GM19395 (cell line): Measurements from ENCODE around the gene ANKRD42.
"Not testable (repeated sequence)": the region's sequence is repeated elsewhere in the genome, so short reads cannot be mapped to it uniquely, and the experiment has no call there.

Experiments used
- ATAC-seq: cut with Tn5 transposase; IDR thresholded peaks from one replicate; pipeline ENCODE4 v1.9.1; 2021; ENCODE audit warnings: mild to moderate bottlenecking, moderate library complexity; ENCODE audit not compliant: unreplicated experiment

ANKRD42 gene

GRCh38 chr11:83235825-83236224 lies 42.3 kb downstream of the ANKRD42 start:
- no peak for ATAC-seq

- no peak for ATAC-seq
Measured at GRCh38 chr11:83238111-83238510, 44.6 kb downstream of the ANKRD42 start.

GRCh38 chr11:83241291-83241946 lies 47.9 kb downstream of the ANKRD42 start:
- no peak for ATAC-seq

- no peak for ATAC-seq
Measured at GRCh38 chr11:83249445-83249844, 55.9 kb downstream of the ANKRD42 start.

- ATAC-seq, result peak; percentile 83
Measured at GRCh38 chr11:83249972-83250593, 56.6 kb downstream of the ANKRD42 start.

GRCh38 chr11:83252266-83252665 lies 58.8 kb downstream of the ANKRD42 start:
- no peak for ATAC-seq

- no peak for ATAC-seq
Measured at GRCh38 chr11:83252941-83253340, 59.4 kb downstream of the ANKRD42 start.

GRCh38 chr11:83255366-83255765 lies 61.9 kb downstream of the ANKRD42 start:
- ATAC-seq, result no peak

GRCh38 chr11:83256602-83257340 lies 63.3 kb downstream of the ANKRD42 start:
- ATAC-seq, result no peak

- ATAC-seq, result no peak
Measured at GRCh38 chr11:83257761-83258168, 64.3 kb downstream of the ANKRD42 start.

GRCh38 chr11:83259559-83259958 lies 66.0 kb downstream of the ANKRD42 start:
- ATAC-seq, result no peak

- no peak for ATAC-seq
Measured at GRCh38 chr11:83265331-83265730, 71.8 kb downstream of the ANKRD42 start.

GRCh38 chr11:83269080-83269479 lies 75.6 kb downstream of the ANKRD42 start:
- not testable (repeated sequence) for ATAC-seq

GRCh38 chr11:83271734-83272133 lies 78.2 kb downstream of the ANKRD42 start:
- not testable (repeated sequence) for ATAC-seq

GRCh38 chr11:83272627-83273026 lies 79.1 kb downstream of the ANKRD42 start:
- ATAC-seq, result no peak

- no peak for ATAC-seq
Measured at GRCh38 chr11:83275888-83276641, 82.6 kb downstream of the ANKRD42 start.

GRCh38 chr11:83278351-83278750 lies 84.8 kb downstream of the ANKRD42 start:
- ATAC-seq, result no peak

GRCh38 chr11:83280256-83280655 lies 86.7 kb downstream of the ANKRD42 start:
- ATAC-seq, result no peak

- no peak for ATAC-seq
Measured at GRCh38 chr11:83282084-83282716, 88.7 kb downstream of the ANKRD42 start.

- no peak for ATAC-seq
Measured at GRCh38 chr11:83284501-83285150, 91.1 kb downstream of the ANKRD42 start.
